DOHH2 (cell line): ENCODE measurements around the gene FAM98B.

Experiments
- H3F3A ChIP-seq: fragments of 200-600 bp; sonication (generic), shearing (Covaris generic); 2 replicates; pipeline ENCODE4 v1.6.0; 2016; ENCODE audit warnings: antibody characterized with exemption, mild to moderate bottlenecking; ENCODE audit not compliant: control insufficient read depth, insufficient read depth
- H3K27ac ChIP-seq: fragments of 200-600 bp; sonication (generic); 2 replicates; pipeline ENCODE4 v1.5.1; 2014; ENCODE audit warnings: low read depth, mild to moderate bottlenecking, low read length, moderate library complexity
- H3K27me3 ChIP-seq: fragments of 200-600 bp; sonication (generic); 2 replicates; pipeline ENCODE4 v1.6.1; 2014; ENCODE audit warnings: mild to moderate bottlenecking, low read length, mixed read lengths; ENCODE audit not compliant: control insufficient read depth
- H3K36me3 ChIP-seq: fragments of 200-600 bp; sonication (generic); 2 replicates; pipeline ENCODE4 v1.6.1; 2014; ENCODE audit warnings: mild to moderate bottlenecking, low read length, moderate library complexity, mixed read lengths; ENCODE audit not compliant: control insufficient read depth
- H3K4me1 ChIP-seq: fragments of 200-600 bp; sonication (generic); 2 replicates; pipeline ENCODE4 v1.6.1; 2014; ENCODE audit warnings: mild to moderate bottlenecking, low read length, mixed read lengths; ENCODE audit not compliant: control insufficient read depth
- H3K4me2 ChIP-seq: fragments of 200-600 bp; sonication (generic); 2 replicates; pipeline ENCODE4 v1.6.0; 2014; ENCODE audit warnings: mild to moderate bottlenecking, low read length, moderate library complexity
- H3K4me3 ChIP-seq: fragments of 200-600 bp; sonication (generic); 2 replicates; pipeline ENCODE4 v1.5.1; 2014; ENCODE audit warnings: mild to moderate bottlenecking, low read length, mixed read lengths
- H3K79me2 ChIP-seq: fragments of 200-600 bp; sonication (generic); 2 replicates; pipeline ENCODE4 v1.6.1; 2014; ENCODE audit warnings: mild to moderate bottlenecking, low read length, mixed read lengths; ENCODE audit not compliant: control insufficient read depth
- H3K9me2 ChIP-seq: fragments of 200-600 bp; sonication (generic); replicated peaks from 2 replicates; pipeline ENCODE4 v1.6.1; 2014; ENCODE audit warnings: mild to moderate bottlenecking, low read length, mixed read lengths; ENCODE audit not compliant: control insufficient read depth
- H3K9me3 ChIP-seq: fragments of 200-600 bp; sonication (generic); 2 replicates; pipeline ENCODE4 v1.6.1; 2014; ENCODE audit warnings: antibody characterized with exemption, low read length, mixed read lengths; ENCODE audit not compliant: control insufficient read depth, insufficient read depth
- H4K20me1 ChIP-seq: fragments of 200-600 bp; sonication (generic); 2 replicates; pipeline ENCODE4 v1.6.0; 2014; ENCODE audit warnings: low read depth, mild to moderate bottlenecking, antibody characterized with exemption, low read length, moderate library complexity; ENCODE audit not compliant: control insufficient read depth, insufficient read depth
- EZH2phosphoT487 ChIP-seq: fragments of 200-600 bp; sonication (generic); IDR thresholded peaks from 2 replicates; pipeline ENCODE4 v1.6.1; 2017; ENCODE audit warnings: borderline replicate concordance, mild to moderate bottlenecking, antibody characterized with exemption, low read length, moderate library complexity, mixed read lengths
- TF ChIP-seq, protein P1 (sequence below): fragments of 200-600 bp; sonication (generic); IDR thresholded peaks from one replicate; pipeline ENCODE4 v1.5.1; 2014; ENCODE audit warnings: antibody characterized with exemption, mild to moderate bottlenecking, low read depth, low read length; ENCODE audit not compliant: poor library complexity, severe bottlenecking

The FAM98B gene

GRCh38 chr15:38453971-38454695, at the start of gene FAM98B:
Gene FAM98B, plus strand, starts transcription at chr15:38454127. Its CDS starts 35 bp downstream, at chr15:38454162.
- no peaks in the 10 kb centered on the region for H3K27me3 ChIP-seq
- peak within 1 kb of the TSS; percentile 91 for H3K4me2 ChIP-seq
- TF ChIP-seq EZH2phosphoT487, result no peak
- TF ChIP-seq, protein P1, sequence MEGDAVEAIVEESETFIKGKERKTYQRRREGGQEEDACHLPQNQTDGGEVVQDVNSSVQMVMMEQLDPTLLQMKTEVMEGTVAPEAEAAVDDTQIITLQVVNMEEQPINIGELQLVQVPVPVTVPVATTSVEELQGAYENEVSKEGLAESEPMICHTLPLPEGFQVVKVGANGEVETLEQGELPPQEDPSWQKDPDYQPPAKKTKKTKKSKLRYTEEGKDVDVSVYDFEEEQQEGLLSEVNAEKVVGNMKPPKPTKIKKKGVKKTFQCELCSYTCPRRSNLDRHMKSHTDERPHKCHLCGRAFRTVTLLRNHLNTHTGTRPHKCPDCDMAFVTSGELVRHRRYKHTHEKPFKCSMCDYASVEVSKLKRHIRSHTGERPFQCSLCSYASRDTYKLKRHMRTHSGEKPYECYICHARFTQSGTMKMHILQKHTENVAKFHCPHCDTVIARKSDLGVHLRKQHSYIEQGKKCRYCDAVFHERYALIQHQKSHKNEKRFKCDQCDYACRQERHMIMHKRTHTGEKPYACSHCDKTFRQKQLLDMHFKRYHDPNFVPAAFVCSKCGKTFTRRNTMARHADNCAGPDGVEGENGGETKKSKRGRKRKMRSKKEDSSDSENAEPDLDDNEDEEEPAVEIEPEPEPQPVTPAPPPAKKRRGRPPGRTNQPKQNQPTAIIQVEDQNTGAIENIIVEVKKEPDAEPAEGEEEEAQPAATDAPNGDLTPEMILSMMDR, result peak; percentile 22
- peak within 1 kb of the TSS; percentile 98 for H3K4me3 ChIP-seq
- H3K79me2 ChIP-seq, result peaks cover 51% of the 10 kb centered on the region
- H3K9me3 ChIP-seq, result no peaks in the 10 kb centered on the region
- H3K27ac ChIP-seq, result peak within 1 kb of the TSS; percentile 69
- H3K4me1 ChIP-seq, result peaks cover 19% of the 10 kb centered on the region
- peaks cover 14% of the 10 kb centered on the region; the same call in 1 of the 2 replicates for H4K20me1 ChIP-seq
- peaks cover 5% of the 10 kb centered on the region; the same call in 1 of the 2 replicates for H3K36me3 ChIP-seq
- H3K9me2 ChIP-seq, result no peaks in the 10 kb centered on the region
- H3F3A ChIP-seq, result peaks cover 3% of the 10 kb centered on the region; the same call in 1 of the 2 replicates

DNA sequence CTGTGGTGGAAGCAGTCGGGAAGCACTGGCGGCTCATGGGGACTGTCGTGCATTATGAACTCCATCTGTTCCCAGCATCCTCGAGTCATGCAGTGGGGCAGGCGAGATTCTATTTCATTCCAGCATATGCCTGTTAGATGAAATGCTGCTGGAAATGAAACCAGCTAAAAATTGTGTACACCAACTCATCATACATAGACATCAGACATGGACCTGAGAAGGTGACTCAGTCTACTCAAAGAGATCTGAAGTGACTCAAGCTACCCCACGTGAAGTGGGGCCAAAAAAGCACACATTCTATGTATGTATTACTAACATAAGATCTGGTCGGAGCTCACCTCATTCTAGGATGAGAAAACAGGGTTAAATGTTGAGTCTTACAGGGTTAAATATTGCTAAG, 47.5 kb upstream of the FAM98B start:
- peaks cover 4% of the 10 kb centered on the region; the same call in 1 of the 2 replicates for H3K27me3 ChIP-seq
- TF ChIP-seq, protein P1, result no peak
- no peak for TF ChIP-seq EZH2phosphoT487
- no peaks in the 10 kb centered on the region for H4K20me1 ChIP-seq
- H3K4me2 ChIP-seq, result no peak overlapping the region
- H3K4me3 ChIP-seq, result no peak overlapping the region
- no peaks in the 10 kb centered on the region for H3K79me2 ChIP-seq
- no peaks in the 10 kb centered on the region for H3K9me3 ChIP-seq
- H3K9me2 ChIP-seq, result no peaks in the 10 kb centered on the region
- H3K27ac ChIP-seq, result no peak overlapping the region
- H3K36me3 ChIP-seq, result no peaks in the 10 kb centered on the region
- no peaks in the 10 kb centered on the region for H3K4me1 ChIP-seq
- H3F3A ChIP-seq, result no peaks in the 10 kb centered on the region

GRCh38 chr15:38408576-38408975, 45.4 kb upstream of the FAM98B start:
- H3F3A ChIP-seq, result no peaks in the 10 kb centered on the region
- H3K4me2 ChIP-seq, result no peak overlapping the region
- H3K9me3 ChIP-seq, result no peaks in the 10 kb centered on the region
- TF ChIP-seq, protein P1, result no peak
- no peak for TF ChIP-seq EZH2phosphoT487
- no peaks in the 10 kb centered on the region for H4K20me1 ChIP-seq
- no peaks in the 10 kb centered on the region for H3K79me2 ChIP-seq
- no peaks in the 10 kb centered on the region for H3K4me1 ChIP-seq
- no peak overlapping the region for H3K4me3 ChIP-seq
- H3K9me2 ChIP-seq, result no peaks in the 10 kb centered on the region
- H3K27me3 ChIP-seq, result peaks cover 9% of the 10 kb centered on the region; the same call in 1 of the 2 replicates
- no peak overlapping the region for H3K27ac ChIP-seq
- no peaks in the 10 kb centered on the region for H3K36me3 ChIP-seq
